CD4-positive, alpha-beta T cell treated with Interleukin-10 for 1 hour (primary cell): Measurements from ENCODE around the gene PDGFC.

Experiments used
- DNase-seq: peaks from one replicate; pipeline ENCODE4 v3.0.0-alpha.2; 2020

Gene PDGFC

GRCh38 chr4:156778093-156778492, 193.5 kb downstream of the PDGFC start:
- no peak for DNase-seq

- no peak for DNase-seq
These were observed 195.8 kb downstream of the PDGFC start for GRCh38 chr4:156775813-156776212.

GRCh38 chr4:156774422-156774821, 197.2 kb downstream of the PDGFC start:
- DNase-seq, result no peak

GRCh38 chr4:156773648-156774357, 197.8 kb downstream of the PDGFC start:
- no peak for DNase-seq

GRCh38 chr4:156771171-156771837, 200.3 kb downstream of the PDGFC start:
- DNase-seq, result no peak

GRCh38 chr4:156770140-156770539, 201.5 kb downstream of the PDGFC start:
- DNase-seq, result no peak

- DNase-seq, result no peak
These were observed 203.6 kb downstream of the PDGFC start for GRCh38 chr4:156767911-156768415.

- no peak for DNase-seq
These were observed 204.8 kb downstream of the PDGFC start for GRCh38 chr4:156766846-156767245.

GRCh38 chr4:156765277-156765676, 206.3 kb downstream of the PDGFC start:
- no peak for DNase-seq

- DNase-seq, result no peak
These were observed 206.8 kb downstream of the PDGFC start for GRCh38 chr4:156764846-156765245.

- DNase-seq, result no peak
These were observed 207.5 kb downstream of the PDGFC start for GRCh38 chr4:156764145-156764544.

- no peak for DNase-seq
These were observed 208.1 kb downstream of the PDGFC start for GRCh38 chr4:156763511-156763910.

GRCh38 chr4:156762851-156763250, 208.7 kb downstream of the PDGFC start:
- DNase-seq, result no peak

GRCh38 chr4:156756118-156756517, 215.5 kb downstream of the PDGFC start:
- no peak for DNase-seq

- no peak for DNase-seq
These were observed 216.6 kb downstream of the PDGFC start for GRCh38 chr4:156754832-156755570.

GRCh38 chr4:156751486-156751885, 220.1 kb downstream of the PDGFC start:
- DNase-seq, result no peak

- DNase-seq, result no peak
These were observed 221.9 kb downstream of the PDGFC start for GRCh38 chr4:156749426-156750403.

GRCh38 chr4:156746111-156746510, 225.5 kb downstream of the PDGFC start:
- DNase-seq, result no peak

- DNase-seq, result no peak
These were observed 232.8 kb downstream of the PDGFC start for GRCh38 chr4:156738766-156739165.

- DNase-seq, result no peak
These were observed 236.4 kb downstream of the PDGFC start for GRCh38 chr4:156734965-156735895.

- DNase-seq, result no peak
These were observed 238.0 kb downstream of the PDGFC start for GRCh38 chr4:156733582-156733981.
